ENCODE data around the gene NPAS3.

DNA sequence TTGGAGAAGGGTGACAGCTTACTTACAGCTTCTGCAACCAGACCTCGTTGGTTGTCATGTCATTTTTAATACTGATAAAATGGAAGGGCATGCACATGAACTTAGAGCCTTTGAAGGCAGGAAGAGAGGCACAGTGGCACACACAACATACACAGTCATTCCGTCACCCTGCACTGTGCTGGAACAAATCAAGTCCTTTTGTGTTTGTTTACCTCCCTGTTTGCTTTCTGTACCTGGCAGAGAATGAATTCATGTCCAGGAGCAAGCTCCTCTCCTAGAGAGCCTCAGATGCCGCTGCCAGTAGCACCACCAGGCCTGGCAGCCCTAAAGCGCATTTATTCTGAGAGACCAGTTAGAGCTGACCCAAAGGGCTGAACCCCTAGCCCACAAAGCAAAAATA lies 551.9 kb downstream of the NPAS3 start:
- TF ChIP-seq, protein P1, sequence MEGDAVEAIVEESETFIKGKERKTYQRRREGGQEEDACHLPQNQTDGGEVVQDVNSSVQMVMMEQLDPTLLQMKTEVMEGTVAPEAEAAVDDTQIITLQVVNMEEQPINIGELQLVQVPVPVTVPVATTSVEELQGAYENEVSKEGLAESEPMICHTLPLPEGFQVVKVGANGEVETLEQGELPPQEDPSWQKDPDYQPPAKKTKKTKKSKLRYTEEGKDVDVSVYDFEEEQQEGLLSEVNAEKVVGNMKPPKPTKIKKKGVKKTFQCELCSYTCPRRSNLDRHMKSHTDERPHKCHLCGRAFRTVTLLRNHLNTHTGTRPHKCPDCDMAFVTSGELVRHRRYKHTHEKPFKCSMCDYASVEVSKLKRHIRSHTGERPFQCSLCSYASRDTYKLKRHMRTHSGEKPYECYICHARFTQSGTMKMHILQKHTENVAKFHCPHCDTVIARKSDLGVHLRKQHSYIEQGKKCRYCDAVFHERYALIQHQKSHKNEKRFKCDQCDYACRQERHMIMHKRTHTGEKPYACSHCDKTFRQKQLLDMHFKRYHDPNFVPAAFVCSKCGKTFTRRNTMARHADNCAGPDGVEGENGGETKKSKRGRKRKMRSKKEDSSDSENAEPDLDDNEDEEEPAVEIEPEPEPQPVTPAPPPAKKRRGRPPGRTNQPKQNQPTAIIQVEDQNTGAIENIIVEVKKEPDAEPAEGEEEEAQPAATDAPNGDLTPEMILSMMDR (IDR thresholded peaks at IDR 0.05 in 8 of 11, conservative IDR thresholded peaks at IDR 0.05 in 3 of 11), result no peak
- TF ChIP-seq POLR2AphosphoS5 (IDR thresholded peaks at IDR 0.05) (no peak), POLR2A (IDR thresholded peaks at IDR 0.05) (no peak)
